Bronchial epithelial cell (primary cell): Measurements from ENCODE around the gene ETV2. TPM values are rescaled to one million over a fixed set of nuclear protein-coding genes. Genes with fewer than 3 reads are reported as not detected.

Experiments used
- DNase-seq: peaks from one replicate; pipeline ENCODE4 v3.0.0-alpha.2; 2010; ENCODE audit warnings: low read depth
- FAIRE-seq: peaks from 2 replicates; lab custom pipeline; 2011; peaks lifted over from hg19 to GRCh38; lab: Jason Lieb, UNC
- H3K27me3 ChIP-seq: 2 replicates; pipeline ENCODE4 v1.5.1; 2011; ENCODE audit warnings: low read length; ENCODE audit not compliant: control insufficient read depth, insufficient read depth
- H3K36me3 ChIP-seq: 2 replicates; pipeline ENCODE4 v1.5.1; 2011; ENCODE audit warnings: low read length; ENCODE audit not compliant: control insufficient read depth, insufficient read depth
- H3K4me3 ChIP-seq: 2 replicates; pipeline ENCODE4 v1.5.1; 2011; ENCODE audit warnings: mild to moderate bottlenecking, low read depth, low read length, control low read depth
- CTCF ChIP-seq: IDR thresholded peaks from 2 replicates; pipeline ENCODE4 v1.5.1; 2011; ENCODE audit warnings: mild to moderate bottlenecking, moderate library complexity, low read length, control low read depth, inconsistent platforms; ENCODE audit not compliant: insufficient read depth, severe bottlenecking
- total RNA-seq: library from RNA; depleted of rRNA; stranded (reverse); fragments of >200 nt; gene quantifications from 2 replicates; pipeline ENCODE4 v1.2.1, GENCODE V29; 2014

The ETV2 gene
- total RNA-seq, 1 donor from 2014 or later = under 0.01 TPM

- TF ChIP-seq CTCF = no peak
- H3K4me3 ChIP-seq = no peak overlapping the region
- no peaks in the 10 kb centered on the region for H3K27me3 ChIP-seq
- no peak for FAIRE-seq
- no peak for DNase-seq
- H3K36me3 ChIP-seq = peaks cover 4% of the 10 kb centered on the region
These were observed 26.5 kb upstream of the ETV2 start for GRCh38 chr19:35615036-35615435.

GRCh38 chr19:35618857-35619256 is 22.7 kb upstream of the ETV2 start:
- H3K36me3 ChIP-seq = peaks cover 4% of the 10 kb centered on the region
- no peak overlapping the region for H3K4me3 ChIP-seq
- no peak for DNase-seq
- no peak for FAIRE-seq
- no peaks in the 10 kb centered on the region for H3K27me3 ChIP-seq
- TF ChIP-seq CTCF = no peak

GRCh38 chr19:35619290-35619923 is 22.1 kb upstream of the ETV2 start:
- Histone ChIP-seq H3K4me3 (no peak overlapping the region), H3K27me3 (no peaks in the 10 kb centered on the region), H3K36me3 (peaks cover 4% of the 10 kb centered on the region)
- DNase-seq (no peak), FAIRE-seq (no peak)
- no peak for TF ChIP-seq CTCF

GRCh38 chr19:35620001-35620400 is 21.5 kb upstream of the ETV2 start:
- TF ChIP-seq CTCF = no peak
- no peak for DNase-seq
- peaks cover 4% of the 10 kb centered on the region for H3K36me3 ChIP-seq
- H3K4me3 ChIP-seq = no peak overlapping the region
- H3K27me3 ChIP-seq = no peaks in the 10 kb centered on the region
- no peak for FAIRE-seq

- FAIRE-seq (no peak), DNase-seq (no peak)
- Histone ChIP-seq H3K27me3 (no peaks in the 10 kb centered on the region), H3K4me3 (no peak overlapping the region), H3K36me3 (peaks cover 2% of the 10 kb centered on the region)
- no peak for TF ChIP-seq CTCF
These were observed 19.8 kb upstream of the ETV2 start for GRCh38 chr19:35621708-35622107.

- no peak for FAIRE-seq
These were observed 18.8 kb upstream of the ETV2 start for GRCh38 chr19:35622750-35623149.

More at GRCh38 chr19:35622750-35623149, 18.8 kb upstream of the ETV2 start:
- no peak for DNase-seq
- no peak for TF ChIP-seq CTCF
- H3K27me3 ChIP-seq = no peaks in the 10 kb centered on the region
- no peak overlapping the region for H3K4me3 ChIP-seq
- H3K36me3 ChIP-seq = peaks cover 2% of the 10 kb centered on the region
